ENCODE data around the gene SPR.

SPR gene

DNA sequence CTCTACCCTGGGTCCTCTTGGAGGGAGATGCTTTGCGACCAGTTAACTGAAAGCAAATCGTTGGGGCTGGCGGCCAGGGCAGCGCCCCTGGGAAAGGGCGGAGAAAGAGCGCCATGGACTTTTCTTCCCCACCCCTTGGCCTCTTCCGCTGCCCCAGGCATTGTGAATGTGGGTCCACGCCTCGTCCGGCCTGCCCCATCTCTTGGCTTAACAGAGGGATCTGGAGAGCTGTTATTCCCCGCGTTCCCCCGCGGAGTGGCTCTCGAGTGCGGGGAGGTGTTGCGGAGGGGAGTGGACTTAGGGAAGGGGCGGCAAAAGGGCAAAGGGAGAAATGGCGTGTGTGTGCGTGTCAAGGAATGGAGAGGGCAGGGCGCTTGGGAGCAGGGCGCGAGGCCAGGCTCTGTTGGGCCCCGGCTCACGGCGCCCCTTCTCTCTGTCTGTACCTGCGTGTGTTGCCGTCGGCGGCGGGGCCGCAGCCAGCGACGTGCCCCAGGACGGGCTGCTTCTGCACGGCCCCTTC, 36.7 kb downstream of the SPR start:
- in situ Hi-C loops (cut with HindIII; ENCODE audit: low pct_ligation_motif_present, low sequenced_read_pairs): no loop called here
- DNase-seq: no peak
- H3K4me3 ChIP-seq (ENCODE audit: low read depth, low read length): no peak overlapping the region
- no peak for TF ChIP-seq CTCF (IDR thresholded peaks at IDR 0.05; ENCODE audit: low read depth, low read length, missing control alignments)
- no peaks in the 10 kb centered on the region for H3K36me3 ChIP-seq (replicated peaks)
- H3K27me3 ChIP-seq (replicated peaks): peaks cover 97% of the 10 kb centered on the region
- no peak overlapping the region for H3K27ac ChIP-seq

DNA sequence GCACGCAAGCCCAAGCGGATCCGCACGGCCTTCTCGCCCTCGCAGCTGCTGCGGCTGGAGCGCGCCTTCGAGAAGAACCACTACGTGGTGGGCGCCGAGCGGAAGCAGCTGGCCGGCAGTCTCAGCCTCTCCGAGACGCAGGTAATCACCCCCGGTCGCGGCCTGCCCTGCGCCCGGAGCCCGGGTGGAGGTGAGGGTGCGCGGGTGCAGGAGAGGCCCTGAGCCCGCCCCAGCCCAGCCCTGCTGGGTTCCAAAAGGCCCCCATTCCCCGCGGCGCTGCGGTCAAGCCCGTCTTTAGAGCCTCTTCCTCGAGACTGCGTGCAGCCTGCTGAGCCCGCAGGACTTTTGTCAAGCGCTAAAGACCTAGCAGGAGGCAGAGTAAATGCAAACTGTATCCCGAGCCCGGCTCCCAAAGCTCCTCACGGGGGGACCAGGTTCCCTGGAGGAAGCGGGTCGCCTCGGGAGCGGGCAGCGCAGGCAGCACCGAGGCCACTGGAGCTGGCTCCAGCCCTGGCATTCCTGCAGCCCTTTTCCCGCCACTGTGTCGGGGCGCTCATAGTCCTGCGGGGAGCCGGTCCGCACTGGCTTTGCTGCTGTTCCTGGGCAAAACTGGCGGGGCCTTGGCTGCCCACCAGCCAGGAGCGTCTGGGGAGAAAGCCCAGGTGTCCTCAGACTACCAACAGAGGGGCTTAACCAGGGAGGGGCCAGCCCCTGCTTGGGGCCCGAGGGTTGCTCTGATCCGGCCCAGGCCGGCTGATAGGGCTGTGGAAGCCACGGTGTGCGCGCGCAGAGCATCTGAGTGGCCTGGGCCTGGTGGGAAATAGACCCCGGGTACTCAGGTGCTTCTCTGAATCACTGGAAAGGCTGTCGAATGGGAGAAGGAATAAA, 37.4 kb downstream of the SPR start:
- Histone ChIP-seq H3K27ac (no peak overlapping the region), H3K27me3 (replicated peaks) (peaks cover 99% of the 10 kb centered on the region), H3K36me3 (replicated peaks) (no peaks in the 10 kb centered on the region), H3K4me3 (ENCODE audit: low read depth, low read length) (no peak overlapping the region)
- TF ChIP-seq CTCF (IDR thresholded peaks at IDR 0.05; ENCODE audit: low read depth, low read length, missing control alignments): no peak
- in situ Hi-C loops (cut with HindIII; ENCODE audit: low pct_ligation_motif_present, low sequenced_read_pairs): no loop called here
- no peak for DNase-seq

- TF ChIP-seq CTCF (IDR thresholded peaks at IDR 0.05; ENCODE audit: low read depth, low read length, missing control alignments): no peak
- no peak for DNase-seq
- Histone ChIP-seq H3K27ac (no peak overlapping the region), H3K27me3 (replicated peaks) (peaks cover 99% of the 10 kb centered on the region), H3K36me3 (replicated peaks) (no peaks in the 10 kb centered on the region), H3K4me3 (ENCODE audit: low read depth, low read length) (no peak overlapping the region)
- in situ Hi-C loops (cut with HindIII; ENCODE audit: low pct_ligation_motif_present, low sequenced_read_pairs): no loop called here
These were observed 38.2 kb downstream of the SPR start for GRCh38 chr2:72925328-72925943.

DNA sequence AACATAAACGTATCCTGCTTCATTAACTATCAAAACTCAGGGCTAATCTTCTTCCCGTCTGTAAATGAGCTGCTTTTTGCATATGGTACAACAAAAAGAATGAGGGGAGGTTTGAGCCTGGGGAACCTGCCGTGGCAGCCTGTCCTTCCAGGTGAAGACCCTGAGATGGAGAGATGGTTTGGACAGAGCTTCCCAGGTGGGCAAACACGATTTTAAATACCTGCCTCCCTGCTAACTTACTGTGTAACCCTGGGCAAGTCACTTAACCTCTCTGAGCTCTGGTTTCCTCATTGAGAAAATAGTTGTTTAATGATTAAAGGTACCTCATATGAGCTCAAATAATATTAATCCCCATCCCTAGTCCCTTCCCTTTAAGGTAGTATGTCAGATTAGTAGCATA, 39.2 kb downstream of the SPR start:
- TF ChIP-seq CTCF (IDR thresholded peaks at IDR 0.05; ENCODE audit: low read depth, low read length, missing control alignments): no peak
- H3K27ac ChIP-seq: no peak overlapping the region
- DNase-seq: no peak
- in situ Hi-C loops (cut with HindIII; ENCODE audit: low pct_ligation_motif_present, low sequenced_read_pairs): no loop called here
- no peaks in the 10 kb centered on the region for H3K36me3 ChIP-seq (replicated peaks)
- H3K4me3 ChIP-seq (ENCODE audit: low read depth, low read length): no peak overlapping the region
- peaks cover 92% of the 10 kb centered on the region for H3K27me3 ChIP-seq (replicated peaks)

DNA sequence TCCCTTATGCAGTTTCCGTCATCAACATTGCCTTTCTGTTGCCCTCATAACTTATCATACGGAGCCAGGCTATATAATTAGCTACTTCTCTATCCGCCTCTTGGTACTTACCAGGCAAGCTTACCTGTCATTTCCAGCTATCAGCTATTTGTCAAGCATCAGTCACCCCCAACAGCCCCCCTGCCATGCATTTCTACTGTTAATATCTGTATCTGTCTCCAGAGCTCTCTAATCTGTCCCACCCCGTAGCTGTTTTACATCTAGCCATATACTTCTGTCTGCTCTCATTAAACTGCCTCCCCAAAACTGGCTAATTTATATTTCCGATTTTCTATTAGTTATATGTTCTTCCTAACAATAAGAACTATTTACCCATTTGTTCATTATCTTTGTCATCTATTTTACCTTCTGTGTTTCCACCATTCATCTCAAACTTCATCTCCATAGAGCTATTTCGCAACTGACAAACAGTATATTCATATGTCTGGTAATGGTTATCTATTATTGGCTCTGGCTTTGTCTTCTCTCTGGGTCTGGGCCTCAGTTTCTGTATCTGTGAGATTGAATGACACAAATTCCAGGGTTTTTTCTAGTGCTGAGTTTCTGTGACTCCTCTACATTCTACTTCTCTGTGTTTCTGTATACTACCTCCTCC, 39.7 kb downstream of the SPR start:
- Histone ChIP-seq H3K4me3 (ENCODE audit: low read depth, low read length) (no peak overlapping the region), H3K36me3 (replicated peaks) (no peaks in the 10 kb centered on the region), H3K27ac (no peak overlapping the region), H3K27me3 (replicated peaks) (peaks cover 93% of the 10 kb centered on the region)
- no peak for TF ChIP-seq CTCF (IDR thresholded peaks at IDR 0.05; ENCODE audit: low read depth, low read length, missing control alignments)
- no peak for DNase-seq
- in situ Hi-C loops (cut with HindIII; ENCODE audit: low pct_ligation_motif_present, low sequenced_read_pairs): no loop called here

Measured in brain microvascular endothelial cell (primary cell).